GM23338 (cell line): ENCODE measurements around the gene MYO1E. TPM values are rescaled to one million over a fixed set of nuclear protein-coding genes. Genes with fewer than 3 reads are reported as not detected.

ENCODE experiments used
- ATAC-seq: fragments of 200-7000 bp; cut with Tn5 transposase; 3 replicates; pipeline ENCODE4 v1.9.1; 2020
- DNase-seq: peaks from one replicate; pipeline ENCODE4 v3.0.0-alpha.2; 2015; ENCODE audit warnings: low spot score
- H2AFZ ChIP-seq: fragments of 200-600 bp; sonication (generic); 2 replicates; pipeline ENCODE4 v1.8.0; 2016; ENCODE audit warnings: antibody characterized with exemption, mild to moderate bottlenecking, moderate library complexity
- H3F3A ChIP-seq: fragments of 200-600 bp; sonication (generic); replicated peaks from 2 replicates; pipeline ENCODE4 v1.8.0; 2017; ENCODE audit warnings: antibody characterized with exemption, mixed run types, low read depth
- H3K27ac ChIP-seq: fragments of 200-600 bp; sonication (generic); 2 replicates; pipeline ENCODE4 v1.6.1; 2016; ENCODE audit warnings: low read depth
- H3K27me3 ChIP-seq: fragments of 200-600 bp; sonication (generic); 2 replicates; pipeline ENCODE4 v1.8.0; 2016; ENCODE audit warnings: mild to moderate bottlenecking, mixed run types, moderate library complexity; ENCODE audit not compliant: insufficient read depth
- H3K36me3 ChIP-seq: fragments of 200-600 bp; sonication (generic); 2 replicates; pipeline ENCODE4 v1.8.0; 2016; ENCODE audit warnings: mild to moderate bottlenecking; ENCODE audit not compliant: insufficient read depth
- H3K4me1 ChIP-seq: fragments of 200-600 bp; sonication (generic); 2 replicates; pipeline ENCODE4 v1.8.0; 2016; ENCODE audit warnings: mild to moderate bottlenecking, moderate library complexity; ENCODE audit not compliant: insufficient read depth
- H3K4me2 ChIP-seq: fragments of 200-600 bp; sonication (generic); 2 replicates; pipeline ENCODE4 v1.7.1; 2017; ENCODE audit warnings: mixed run types
- H3K4me3 ChIP-seq: fragments of 200-600 bp; sonication (generic); 2 replicates; pipeline ENCODE4 v1.6.1; 2016; ENCODE audit warnings: mixed run types
- H3K79me2 ChIP-seq: fragments of 200-600 bp; sonication (generic); replicated peaks from 2 replicates; pipeline ENCODE4 v1.8.0; 2017; ENCODE audit warnings: mild to moderate bottlenecking; ENCODE audit not compliant: insufficient read depth
- H3K9me2 ChIP-seq: fragments of 200-600 bp; sonication (generic); 2 replicates; pipeline ENCODE4 v1.8.0; 2017; ENCODE audit not compliant: insufficient read depth
- H4K20me1 ChIP-seq: fragments of 200-600 bp; sonication (generic); replicated peaks from 2 replicates; pipeline ENCODE4 v1.8.0; 2017; ENCODE audit warnings: mild to moderate bottlenecking; ENCODE audit not compliant: insufficient read depth
- H3K27ac Mint-ChIP-seq: 2 replicates; pipeline ENCODE4 v1.8.0; 2020; ENCODE audit warnings: inconsistent platforms, mild to moderate bottlenecking, moderate library complexity, mixed read lengths
- H3K27me3 Mint-ChIP-seq: 3 replicates; pipeline ENCODE4 v1.8.0; 2022; ENCODE audit warnings: low read depth, mild to moderate bottlenecking, moderate library complexity, mixed read lengths, inconsistent platforms; ENCODE audit not compliant: insufficient read depth, poor library complexity
- H3K36me3 Mint-ChIP-seq: 3 replicates; pipeline ENCODE4 v1.8.0; 2021; ENCODE audit warnings: low read depth, mild to moderate bottlenecking, inconsistent platforms, moderate library complexity, mixed read lengths
- H3K4me1 Mint-ChIP-seq: 3 replicates; pipeline ENCODE4 v1.8.0; 2020; ENCODE audit warnings: mild to moderate bottlenecking, inconsistent platforms, mixed read lengths
- H3K4me3 Mint-ChIP-seq: 3 replicates; pipeline ENCODE4 v1.8.0; 2021; ENCODE audit warnings: moderate library complexity, mild to moderate bottlenecking, inconsistent platforms, mixed read lengths
- H3K9me3 Mint-ChIP-seq: 3 replicates; pipeline ENCODE4 v1.8.0; 2020; ENCODE audit warnings: moderate library complexity, mild to moderate bottlenecking, inconsistent platforms, mixed read lengths
- CREB1 ChIP-seq: fragments of 250-450 bp; sonication (Bioruptor Pico); IDR thresholded peaks from 2 replicates; pipeline ENCODE4 v1.5.0; 2020; ENCODE audit warnings: low read depth, mild to moderate bottlenecking, moderate library complexity
- CTCF ChIP-seq, 2 experiments: fragments of 200-600 bp in 1 of 2; sonication (generic) in 1 of 2; conservative IDR thresholded peaks; 2 replicates each; pipeline versions ENCODE4 v1.5.1 to v1.6.1; 2016 to 2017; ENCODE audit warnings: antibody characterized with exemption in 2 of 2, low read depth in 2 of 2, mild to moderate bottlenecking in 2 of 2, moderate library complexity in 1 of 2
- ETS1 ChIP-seq: IDR thresholded peaks from 2 replicates; pipeline ENCODE4 v1.6.1; 2016; ENCODE audit warnings: antibody characterized with exemption
- EZH2 ChIP-seq: fragments of 200-600 bp; sonication (generic); IDR thresholded peaks from one replicate; pipeline ENCODE4 v1.8.0; 2017; ENCODE audit warnings: antibody characterized with exemption, mild to moderate bottlenecking, low read depth; ENCODE audit not compliant: unreplicated experiment
- JUNB ChIP-seq: IDR thresholded peaks from one replicate; pipeline ENCODE4 v1.6.1; 2016; ENCODE audit warnings: antibody characterized with exemption; ENCODE audit not compliant: unreplicated experiment
- NANOG ChIP-seq: IDR thresholded peaks from 2 replicates; pipeline ENCODE4 v1.6.1; 2016; ENCODE audit warnings: antibody characterized with exemption, borderline replicate concordance
- ZNF114 ChIP-seq: fragments of 250-450 bp; sonication (Bioruptor Pico); IDR thresholded peaks from 2 replicates; pipeline ENCODE4 v1.5.0; 2020; ENCODE audit warnings: mild to moderate bottlenecking, moderate library complexity
- ZNF331 ChIP-seq: fragments of 250-450 bp; sonication (Bioruptor Pico); IDR thresholded peaks from 2 replicates; pipeline ENCODE4 v1.5.0; 2020; ENCODE audit warnings: low read depth, mild to moderate bottlenecking, moderate library complexity
- ZNF462 ChIP-seq: fragments of 250-450 bp; sonication (Bioruptor Pico); IDR thresholded peaks from 2 replicates; pipeline ENCODE4 v1.5.0; 2020; ENCODE audit warnings: mild to moderate bottlenecking, moderate library complexity
- polyA plus RNA-seq: library from polyadenylated mRNA; unstranded; fragments of >200 nt; fragmentation: Nextera tagmentation; extraction: Ambion mirVana; gene quantifications from 2 replicates; pipeline ENCODE4 v1.2.1, GENCODE V29; 2016
- total RNA-seq: library from RNA; depleted of rRNA; stranded (reverse); fragments of >200 nt; shearing (Covaris generic); gene quantifications from 2 replicates; pipeline ENCODE4 v1.2.3, GENCODE V29; 2014

The MYO1E gene
- total and polyA plus RNA-seq, 2 experiments from 2014 or later: 68.3 to 131 TPM

GRCh38 chr15:59405079-59405478 lies 32.4 kb upstream of the MYO1E start (continued):
- TF ChIP-seq ZNF462 (CRISPR knock-in tag): no peak

- DNase-seq (peak; percentile 40), ATAC-seq (peak; percentile 77)
- H3K4me2 ChIP-seq: peak overlapping the region; percentile 70
- Mint-ChIP-seq H3K27ac (no peak overlapping the region), H3K4me1 (peaks cover 33% of the 10 kb centered on the region), H3K27me3 (peaks cover 14% of the 10 kb centered on the region), H3K4me3 (no peak overlapping the region; the same call in 2 of the 3 replicates), H3K9me3 (no peaks in the 10 kb centered on the region), H3K36me3 (no peaks in the 10 kb centered on the region)
- no peaks in the 10 kb centered on the region for H4K20me1 ChIP-seq
- peaks cover 43% of the 10 kb centered on the region for H3K4me1 ChIP-seq
- no peak overlapping the region for H2AFZ ChIP-seq
- no peak overlapping the region for H3K27ac ChIP-seq
- 0 out of 2 replicates have a peak, but pooled peaks cover 3% of the 10 kb centered on the region for H3F3A ChIP-seq
- no peaks in the 10 kb centered on the region for H3K36me3 ChIP-seq
- H3K79me2 ChIP-seq: no peaks in the 10 kb centered on the region
- no peaks in the 10 kb centered on the region for H3K9me2 ChIP-seq
- H3K4me3 ChIP-seq: peak overlapping the region; percentile 21; the same call in 1 of the 2 replicates
- peaks cover 22% of the 10 kb centered on the region; the same call in 1 of the 2 replicates for H3K27me3 ChIP-seq
- TF ChIP-seq ZNF114 (CRISPR knock-in tag): no peak
- no peak for TF ChIP-seq CTCF (conservative IDR thresholded peaks at IDR 0.05; ENCODE audit: low read depth in 2 of 2)
- no peak for TF ChIP-seq JUNB
- TF ChIP-seq ZNF331 (CRISPR knock-in tag): no peak
- no peak for TF ChIP-seq NANOG
- no peak for TF ChIP-seq EZH2
- TF ChIP-seq CREB1 (CRISPR knock-in tag): no peak
- TF ChIP-seq ETS1: no peak
These were observed 29.3 kb upstream of the MYO1E start for GRCh38 chr15:59401824-59402569.
